Measurements from ENCODE around the gene PPP6R2.

GRCh38 chr22:50313021-50313420 lies 30.1 kb upstream of the PPP6R2 start:
- TF ChIP-seq CTCF (IDR thresholded peaks at IDR 0.05; ENCODE audit: low read depth, low read length): no peak
- TF ChIP-seq POLR2A (IDR thresholded peaks at IDR 0.05; ENCODE audit: extremely low read depth, insufficient read length): no peak
- TF ChIP-seq MYC (IDR thresholded peaks at IDR 0.05; ENCODE audit: low read depth, low read length): no peak

Measured in NB4 (cell line).